ENCODE data around the gene FARP1. TPM values are rescaled to one million over a fixed set of nuclear protein-coding genes. Genes with fewer than 3 reads are reported as not detected.
A peak's percentile ranks its signal among the peaks of the same experiment; 100 is the strongest.

FARP1 gene
- total RNA-seq, 1 donor: 125 TPM

- DNase-seq (ENCODE audit: low read depth): peak; percentile 78
- peak overlapping the region; percentile 32 for H3K4me3 ChIP-seq (ENCODE audit: low read depth, low read length)
- no peak for TF ChIP-seq CTCF (IDR thresholded peaks at IDR 0.05; ENCODE audit: insufficient read depth, low read depth, low read length)
Measured at GRCh38 chr13:98301721-98302120, 158.8 kb downstream of the FARP1 start.

- no peak for TF ChIP-seq CTCF (IDR thresholded peaks at IDR 0.05; ENCODE audit: insufficient read depth, low read depth, low read length)
- H3K4me3 ChIP-seq (ENCODE audit: low read depth, low read length): no peak overlapping the region
- DNase-seq (ENCODE audit: low read depth): no peak
Measured at GRCh38 chr13:98303858-98304257, 161.0 kb downstream of the FARP1 start.

- no peak overlapping the region for H3K4me3 ChIP-seq (ENCODE audit: low read depth, low read length)
- no peak for DNase-seq (ENCODE audit: low read depth)
- TF ChIP-seq CTCF (IDR thresholded peaks at IDR 0.05; ENCODE audit: insufficient read depth, low read depth, low read length): no peak
Measured at GRCh38 chr13:98305670-98306069, 162.8 kb downstream of the FARP1 start.

- peak overlapping the region; percentile 21 for H3K4me3 ChIP-seq (ENCODE audit: low read depth, low read length)
- peak; percentile 89 for DNase-seq (ENCODE audit: low read depth)
- TF ChIP-seq CTCF (IDR thresholded peaks at IDR 0.05; ENCODE audit: insufficient read depth, low read depth, low read length): no peak
Measured at GRCh38 chr13:98307463-98308085, 164.7 kb downstream of the FARP1 start.

- TF ChIP-seq CTCF (IDR thresholded peaks at IDR 0.05; ENCODE audit: insufficient read depth, low read depth, low read length): no peak
- no peak for DNase-seq (ENCODE audit: low read depth)
- no peak overlapping the region for H3K4me3 ChIP-seq (ENCODE audit: low read depth, low read length)
Measured at GRCh38 chr13:98308086-98308911, 165.4 kb downstream of the FARP1 start.

GRCh38 chr13:98309569-98310335 is 166.9 kb downstream of the FARP1 start:
- TF ChIP-seq CTCF (IDR thresholded peaks at IDR 0.05; ENCODE audit: insufficient read depth, low read depth, low read length): no peak
- DNase-seq (ENCODE audit: low read depth): no peak
- H3K4me3 ChIP-seq (ENCODE audit: low read depth, low read length): no peak overlapping the region
